Measurements from ENCODE around the gene STK16. TPM values are rescaled to one million over a fixed set of nuclear protein-coding genes. Genes with fewer than 3 reads are reported as not detected.

The STK16 gene
- total and polyA plus RNA-seq, 2 of the 13 experiments (the other 11 are each of a cell fraction or from before 2014, with no cell fraction given) = 28.0 to 50.9 TPM

GRCh38 chr2:219294356-219295351 is 49.4 kb downstream of the STK16 start (continued):
- TF ChIP-seq BHLHE40 (IDR thresholded peaks at IDR 0.05; ENCODE audit: low read length) (peak; percentile 83), ZNF451 (CRISPR knock-in tag; IDR thresholded peaks at IDR 0.05) (peak; percentile 96; the same call in 1 of the 2 replicates), ZSCAN25 (CRISPR knock-in tag; IDR thresholded peaks at IDR 0.05) (peak; percentile 85), ZNF274 (CRISPR knock-in tag; IDR thresholded peaks at IDR 0.05) (peak; percentile 89; the same call in 1 of the 2 replicates), RXRA (CRISPR knock-in tag; IDR thresholded peaks at IDR 0.05) (peak; percentile 76), ZFY (CRISPR knock-in tag; IDR thresholded peaks at IDR 0.05) (peak; percentile 94), ZNF362 (CRISPR knock-in tag; IDR thresholded peaks at IDR 0.05; ENCODE audit: borderline replicate concordance) (peak; percentile 52; the same call in 1 of the 2 replicates), GLI4 (CRISPR knock-in tag; IDR thresholded peaks at IDR 0.05; ENCODE audit: borderline replicate concordance) (no peak), GATAD2A (CRISPR knock-in tag; IDR thresholded peaks at IDR 0.05) (peak; percentile 82), ZFAT (CRISPR knock-in tag; conservative IDR thresholded peaks at IDR 0.05) (0 out of 2 replicates have a peak, but pooled peaks have one; percentile 47), NR2F2 (IDR thresholded peaks at IDR 0.05; ENCODE audit: borderline replicate concordance, low read depth) (no peak; the same call in 1 of the 2 replicates), GATA4 (IDR thresholded peaks at IDR 0.05; ENCODE audit: borderline replicate concordance, low read depth) (no peak), GABPA (IDR thresholded peaks at IDR 0.05; ENCODE audit: low read depth, low read length) (peak; percentile 51), GABPA (CRISPR knock-in tag; IDR thresholded peaks at IDR 0.05; ENCODE audit: low read depth) (peak; percentile 66), WIZ (CRISPR knock-in tag; IDR thresholded peaks at IDR 0.05) (0 out of 2 replicates have a peak, but pooled peaks have one; percentile 24), SAP130 (CRISPR knock-in tag; IDR thresholded peaks at IDR 0.05; ENCODE audit: low read depth) (peak; percentile 93), ASH2L (IDR thresholded peaks at IDR 0.05; ENCODE audit: insufficient read length, low read depth, low read length) (peak; percentile 59), ZBTB38 (CRISPR knock-in tag; IDR thresholded peaks at IDR 0.05) (peak; percentile 94), MIXL1 (CRISPR knock-in tag; IDR thresholded peaks at IDR 0.05) (peak; percentile 69), CERS6 (CRISPR knock-in tag; IDR thresholded peaks at IDR 0.05) (peak; percentile 49; the same call in 1 of the 2 replicates), HDAC2 (CRISPR knock-in tag; IDR thresholded peaks at IDR 0.05) (peak; percentile 80), TBX3 (IDR thresholded peaks at IDR 0.05; ENCODE audit: borderline replicate concordance) (no peak), ZBTB3 (CRISPR knock-in tag; IDR thresholded peaks at IDR 0.05; ENCODE audit: borderline replicate concordance, low read depth) (no peak), ZGPAT (CRISPR knock-in tag; IDR thresholded peaks at IDR 0.05) (peak; percentile 96), SSRP1 (CRISPR knock-in tag; IDR thresholded peaks at IDR 0.05) (0 out of 2 replicates have a peak, but pooled peaks have one; percentile 59), PTBP1 (IDR thresholded peaks at IDR 0.05; ENCODE audit: low read depth, low read length, poor library complexity, severe bottlenecking) (no peak), YY1 (IDR thresholded peaks at IDR 0.05; ENCODE audit: insufficient read depth, insufficient replicate concordance, low read depth, low read length) (peak; percentile 82), HNRNPLL (IDR thresholded peaks at IDR 0.05; ENCODE audit: low read depth, low read length, poor library complexity, severe bottlenecking) (peak; percentile 83)
